ENCODE data around the gene HSPA4. TPM values are rescaled to one million over a fixed set of nuclear protein-coding genes. Genes with fewer than 3 reads are reported as not detected.

The HSPA4 gene
- total RNA-seq, 1 experiment from 2014 or later, result 55.7 TPM

GRCh38 chr5:133106343-133106742 lies 54.5 kb downstream of the HSPA4 start:
- no peak for DNase-seq (ENCODE audit: low spot score)

- DNase-seq (ENCODE audit: low spot score), result no peak
These were observed 55.2 kb downstream of the HSPA4 start for GRCh38 chr5:133106761-133107572.

- peak; percentile 44 for DNase-seq (ENCODE audit: low spot score)
These were observed 56.7 kb downstream of the HSPA4 start for GRCh38 chr5:133108481-133108921.

GRCh38 chr5:133109655-133110483 lies 58.1 kb downstream of the HSPA4 start:
- DNase-seq (ENCODE audit: low spot score), result no peak

- DNase-seq (ENCODE audit: low spot score), result no peak
These were observed 58.9 kb downstream of the HSPA4 start for GRCh38 chr5:133110709-133111108.

GRCh38 chr5:133111299-133111698 lies 59.5 kb downstream of the HSPA4 start:
- DNase-seq (ENCODE audit: low spot score), result peak; percentile 89

GRCh38 chr5:133112026-133112660 lies 60.3 kb downstream of the HSPA4 start:
- no peak for DNase-seq (ENCODE audit: low spot score)

GRCh38 chr5:133113331-133114061 lies 61.7 kb downstream of the HSPA4 start:
- DNase-seq (ENCODE audit: low spot score), result no peak

- DNase-seq (ENCODE audit: low spot score), result no peak
These were observed 62.5 kb downstream of the HSPA4 start for GRCh38 chr5:133114166-133114932.

- no peak for DNase-seq (ENCODE audit: low spot score)
These were observed 63.1 kb downstream of the HSPA4 start for GRCh38 chr5:133114933-133115310.

- DNase-seq (ENCODE audit: low spot score), result no peak
These were observed 64.8 kb downstream of the HSPA4 start for GRCh38 chr5:133116601-133117000.

- no peak for DNase-seq (ENCODE audit: low spot score)
These were observed 65.5 kb downstream of the HSPA4 start for GRCh38 chr5:133117166-133117911.

GRCh38 chr5:133117912-133118445 lies 66.2 kb downstream of the HSPA4 start:
- no peak for DNase-seq (ENCODE audit: low spot score)

- DNase-seq (ENCODE audit: low spot score), result no peak
These were observed 66.9 kb downstream of the HSPA4 start for GRCh38 chr5:133118741-133119140.

- no peak for DNase-seq (ENCODE audit: low spot score)
These were observed 67.5 kb downstream of the HSPA4 start for GRCh38 chr5:133119233-133119711.

GRCh38 chr5:133120156-133120750 lies 68.4 kb downstream of the HSPA4 start:
- DNase-seq (ENCODE audit: low spot score), result no peak

GRCh38 chr5:133121080-133121479 lies 69.3 kb downstream of the HSPA4 start:
- no peak for DNase-seq (ENCODE audit: low spot score)

GRCh38 chr5:133121611-133122150 lies 69.9 kb downstream of the HSPA4 start:
- no peak for DNase-seq (ENCODE audit: low spot score)

- no peak for DNase-seq (ENCODE audit: low spot score)
These were observed 70.9 kb downstream of the HSPA4 start for GRCh38 chr5:133122711-133123110.
